SHP77 treated with DMSO at 0.1 percent for 48 hours (cell line): Measurements from ENCODE around the gene LEMD1.
"Not testable (repeated sequence)": the region's sequence is repeated elsewhere in the genome, so short reads cannot be mapped to it uniquely, and the experiment has no call there.

ENCODE experiments used
- DNase-seq: peaks from one replicate; lab custom pipeline; 2025; lab: John Stamatoyannopoulos, UW

Gene LEMD1

GRCh38 chr1:205380882-205381281 is 41.0 kb downstream of the LEMD1 start:
- DNase-seq, result no peak

DNA sequence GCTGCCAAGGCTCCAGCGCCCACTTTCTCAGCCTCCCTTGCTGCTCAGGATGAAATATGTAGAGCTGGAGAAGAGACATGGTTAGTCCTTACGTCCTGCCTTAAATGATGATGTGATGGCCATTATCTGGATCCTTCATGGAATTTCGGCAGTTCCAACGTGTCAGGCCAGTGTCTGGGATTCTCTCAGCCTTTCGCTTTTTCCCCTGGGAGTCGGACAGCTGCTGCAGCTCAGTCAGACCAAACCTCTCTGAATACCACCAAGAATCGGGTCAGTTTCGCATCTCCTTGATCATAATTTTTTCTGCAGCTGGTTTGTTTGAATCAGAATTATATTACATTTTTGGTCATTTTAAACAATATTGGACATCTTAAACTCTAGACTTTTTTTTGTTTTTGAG is 42.8 kb downstream of the LEMD1 start:
- no peak for DNase-seq

DNA sequence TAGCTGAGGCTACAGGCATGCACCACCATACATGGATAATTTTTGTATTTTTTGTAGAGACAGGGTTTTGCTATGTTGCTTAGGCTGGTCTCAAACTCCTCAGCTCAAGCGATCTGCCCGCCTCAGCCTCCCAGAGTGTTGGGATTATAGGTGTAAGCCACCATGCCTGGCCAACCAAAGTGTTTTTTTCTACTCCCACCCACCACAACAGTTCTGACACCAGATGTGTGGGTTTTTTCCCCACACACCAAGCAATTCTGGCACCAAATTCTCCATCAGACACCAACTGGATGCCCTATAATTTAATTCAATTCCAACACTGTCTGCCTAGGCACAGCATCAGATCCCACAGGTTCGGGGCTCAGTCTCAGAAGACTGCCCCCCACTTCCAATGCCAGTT is 44.5 kb downstream of the LEMD1 start:
- no peak for DNase-seq

DNA sequence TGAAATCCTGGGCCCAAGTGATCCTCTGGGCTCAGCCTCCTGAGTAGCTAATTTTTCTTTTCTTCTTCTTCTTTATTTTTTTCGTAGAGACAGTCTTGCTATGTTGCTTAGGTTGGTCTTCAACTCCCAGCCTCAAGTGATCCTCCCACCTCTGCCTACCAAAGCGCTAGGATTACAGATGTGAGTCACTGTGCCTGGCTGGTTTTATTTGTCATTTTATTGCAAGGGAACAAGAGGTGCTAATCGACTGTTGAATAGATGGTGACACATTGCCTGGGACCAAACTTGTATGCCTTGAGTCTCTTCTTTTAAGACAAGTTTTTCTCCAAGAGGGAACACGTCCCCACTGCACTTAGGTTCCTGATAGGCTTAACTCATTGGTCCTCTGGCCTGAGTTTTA is 45.1 kb downstream of the LEMD1 start:
- no peak for DNase-seq

DNA sequence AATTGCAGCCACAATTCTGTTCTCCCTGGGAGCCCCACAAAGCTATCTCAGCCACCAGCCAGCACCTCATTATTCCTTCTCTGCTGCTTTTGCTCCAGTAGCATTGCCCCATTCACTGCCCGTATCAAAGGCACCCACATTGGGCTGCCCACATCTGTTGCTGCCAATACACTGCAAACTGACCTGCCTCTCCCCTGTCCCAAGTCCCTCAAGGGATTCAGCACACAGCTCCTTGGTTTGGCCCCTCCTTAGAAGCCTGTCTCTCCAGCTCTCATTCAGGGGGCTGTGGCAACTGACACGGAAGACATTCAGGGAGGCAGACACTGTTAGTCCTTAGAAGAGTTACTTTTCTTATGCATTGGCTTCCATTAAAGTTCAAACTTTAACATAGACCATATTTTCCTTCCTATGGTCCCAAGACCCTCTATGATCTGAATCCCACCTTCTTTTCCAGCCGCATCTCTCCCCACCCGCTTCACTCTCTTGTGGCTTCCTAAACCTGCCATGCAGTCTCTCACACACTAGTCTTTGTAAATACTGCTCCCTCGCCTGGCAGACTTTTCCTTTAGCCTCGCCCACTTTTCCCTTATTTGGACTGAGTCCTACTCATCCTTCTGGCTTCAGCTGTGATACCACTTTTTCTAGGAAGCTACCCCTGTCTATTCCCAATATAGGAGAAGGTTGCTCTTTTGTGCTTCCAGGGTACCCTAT is 45.9 kb downstream of the LEMD1 start:
- DNase-seq, result peak; percentile 53

DNA sequence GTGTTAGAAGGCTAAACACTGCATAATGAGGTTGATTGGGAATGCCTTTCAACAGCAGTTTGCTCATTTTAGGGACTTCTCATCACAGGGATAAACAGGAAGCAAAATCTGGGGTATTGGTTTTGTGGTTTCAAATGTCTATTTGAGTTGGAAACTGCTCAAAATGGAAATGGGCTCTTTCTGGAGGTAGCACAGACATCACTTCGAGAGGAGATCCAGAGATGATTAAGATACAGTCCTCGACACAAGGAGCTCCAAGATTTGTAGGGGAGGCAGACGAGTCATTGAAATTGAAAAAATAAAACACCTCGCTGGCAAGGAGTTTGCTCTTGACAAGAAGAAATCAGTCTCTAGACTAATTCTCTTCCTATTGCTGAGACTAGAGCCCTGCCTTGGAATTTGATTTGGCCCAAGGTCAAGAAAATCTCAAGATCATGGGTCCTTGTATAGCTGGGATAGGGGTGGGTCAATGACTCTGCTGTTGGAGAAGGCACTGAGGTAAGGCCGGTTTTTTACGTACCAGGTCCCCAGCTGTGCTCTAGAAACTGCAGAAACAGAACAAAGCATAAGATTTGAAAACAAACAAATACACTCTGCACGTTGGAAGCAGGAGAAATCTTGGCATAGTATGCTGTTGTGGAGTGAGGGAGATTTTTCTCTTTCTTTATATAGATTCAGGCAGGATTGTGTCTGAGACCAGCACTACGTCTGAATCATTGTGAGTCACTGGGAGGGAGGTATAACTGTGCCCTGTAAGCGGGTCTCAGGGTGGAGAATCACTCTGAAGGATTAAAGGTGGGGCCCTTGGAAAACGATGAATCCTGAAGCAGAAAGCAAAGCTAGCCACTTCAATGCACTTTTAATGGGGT is 47.4 kb downstream of the LEMD1 start:
- no peak for DNase-seq

- DNase-seq, result no peak
Observed at GRCh38 chr1:205373798-205374175, 48.1 kb downstream of the LEMD1 start.

GRCh38 chr1:205373022-205373797 is 48.6 kb downstream of the LEMD1 start:
- DNase-seq, result peak; percentile 53

GRCh38 chr1:205371871-205372660 is 49.8 kb downstream of the LEMD1 start:
- no peak for DNase-seq

GRCh38 chr1:205370780-205371179 is 51.1 kb downstream of the LEMD1 start:
- peak; percentile 34 for DNase-seq

GRCh38 chr1:205369701-205370123 is 52.1 kb downstream of the LEMD1 start:
- no peak for DNase-seq

- DNase-seq, result no peak
Observed at GRCh38 chr1:205368478-205368877, 53.4 kb downstream of the LEMD1 start.

DNA sequence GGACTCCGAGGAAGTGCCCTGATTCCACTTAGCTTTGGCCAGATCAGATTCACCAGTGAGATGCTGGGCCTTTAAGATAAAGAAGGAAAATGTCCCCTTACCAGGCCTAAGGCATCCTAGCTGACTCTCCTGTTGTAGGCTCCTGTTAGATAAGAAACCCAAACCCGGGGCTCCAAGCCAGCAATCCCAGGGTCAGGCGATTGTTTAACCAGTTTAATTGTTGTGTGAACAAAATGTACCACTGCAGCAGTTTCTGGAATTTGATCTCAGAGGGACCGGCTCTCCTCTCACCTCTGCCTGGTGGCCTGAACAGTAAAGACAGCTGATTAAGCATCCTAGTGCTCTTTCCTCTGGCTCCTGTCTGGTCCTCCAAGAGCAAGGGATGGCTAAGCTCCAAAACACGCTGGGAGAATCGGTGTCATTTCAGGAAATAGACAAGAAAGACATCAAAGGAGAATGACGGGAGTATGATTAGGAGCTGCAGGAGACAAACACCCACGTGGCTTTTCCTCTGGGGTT is 55.9 kb downstream of the LEMD1 start:
- peak; percentile 29 for DNase-seq

GRCh38 chr1:205365086-205365485 is 56.8 kb downstream of the LEMD1 start:
- not testable (repeated sequence) for DNase-seq

GRCh38 chr1:205360891-205361290 is 61.0 kb downstream of the LEMD1 start:
- no peak for DNase-seq

DNA sequence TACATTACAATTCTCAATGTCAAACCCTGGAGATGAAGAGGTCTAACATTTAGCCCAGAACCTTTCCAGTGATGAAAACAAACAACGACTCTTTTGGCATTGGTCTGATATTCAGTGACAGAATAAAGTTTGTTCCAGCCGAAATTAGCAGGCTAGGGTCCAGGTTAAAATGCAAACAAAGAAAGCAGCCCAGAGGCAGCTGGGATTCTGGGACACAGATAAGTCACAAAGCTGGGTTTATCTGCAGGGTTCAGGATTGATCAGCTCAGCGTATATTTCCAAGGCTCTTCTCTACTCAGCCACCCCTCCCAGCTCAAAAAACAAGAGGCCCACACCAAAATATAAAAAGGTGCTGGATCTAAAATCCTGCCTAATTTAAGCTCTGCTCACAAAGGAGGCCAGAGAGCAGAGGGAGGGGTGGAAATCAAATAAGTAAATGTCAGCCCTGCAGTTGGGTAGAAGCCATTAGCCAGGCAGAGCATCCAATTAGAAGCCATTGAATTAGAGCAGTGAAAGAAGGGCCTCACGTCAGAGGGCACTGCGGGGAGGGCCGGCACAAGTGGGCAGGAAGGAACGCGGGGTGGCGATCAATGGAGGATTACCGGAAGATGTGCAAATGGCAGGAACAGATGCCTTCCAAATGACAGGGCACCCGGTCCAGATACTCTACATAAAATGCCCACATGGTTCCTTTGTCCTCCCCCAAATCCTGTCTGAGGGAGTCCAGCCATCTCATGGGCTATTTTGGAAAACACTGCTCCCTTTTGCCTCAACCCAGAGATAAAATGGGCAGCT is 61.9 kb downstream of the LEMD1 start:
- peak; percentile 71 for DNase-seq

- DNase-seq, result no peak
Observed at GRCh38 chr1:205358579-205358978, 63.3 kb downstream of the LEMD1 start.

DNA sequence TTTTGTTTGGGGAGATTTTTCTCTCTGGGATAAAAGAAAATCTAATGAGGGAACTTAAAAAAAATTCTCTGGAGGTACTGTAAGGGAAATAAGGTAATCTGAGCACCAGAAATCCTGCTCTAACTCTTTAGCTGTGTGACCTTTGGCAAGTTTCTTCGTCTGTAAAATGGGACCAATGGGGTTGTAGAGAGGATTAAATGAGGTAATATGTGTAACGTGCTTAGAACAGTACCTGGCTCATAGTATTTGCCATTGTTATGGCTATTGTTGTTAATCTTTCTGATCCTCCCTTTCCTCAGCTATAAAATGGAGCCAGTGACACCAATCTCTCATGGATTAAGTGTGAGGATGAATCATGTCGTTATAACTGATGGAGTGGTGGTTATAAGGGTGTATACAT is 64.3 kb downstream of the LEMD1 start:
- no peak for DNase-seq

DNA sequence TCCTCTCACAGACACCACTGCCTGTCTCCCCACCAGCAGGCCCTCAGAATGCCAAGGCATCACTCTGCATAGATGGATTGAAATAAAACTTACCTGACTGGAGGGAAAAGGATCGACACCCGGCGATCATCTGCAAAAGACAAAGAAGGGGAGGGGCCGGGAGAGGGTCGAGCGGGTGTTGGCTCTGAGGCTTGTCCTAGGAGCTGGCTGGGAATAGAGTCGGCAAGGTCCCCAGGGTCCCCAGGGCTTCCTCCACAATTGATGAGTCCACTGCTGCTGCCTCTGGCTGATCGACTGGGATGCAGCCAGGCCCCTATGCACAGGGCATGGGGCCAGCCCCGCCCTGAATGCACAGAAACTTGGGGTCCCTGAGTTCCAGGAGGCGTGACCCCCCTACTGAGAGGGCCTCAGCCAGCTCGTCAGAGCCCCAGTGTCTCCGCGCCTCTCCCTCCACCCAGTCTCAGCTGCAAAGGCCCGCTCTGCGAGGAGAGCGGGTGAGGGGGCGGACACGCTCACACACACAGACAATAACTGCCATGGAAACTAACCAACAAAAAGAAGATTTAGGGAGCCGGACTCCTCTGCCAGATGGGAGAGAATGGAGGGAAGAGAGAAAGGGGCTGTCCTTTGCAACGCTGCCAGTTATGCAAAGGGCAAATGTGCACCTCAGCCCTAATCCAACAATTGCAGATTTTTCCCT is 65.3 kb downstream of the LEMD1 start, which contains the start of gene KLHDC8A:
Gene KLHDC8A (minus strand): TSS at position 483 of the 700 bp plus-strand sequence. CDS start 13,318 bp downstream, outside the sequence.
- DNase-seq, result no peak

GRCh38 chr1:205355075-205355453 is 66.8 kb downstream of the LEMD1 start:
- no peak for DNase-seq
